CD4-positive, alpha-beta T cell treated with Interferon alpha-2 for 1 hour (primary cell): ENCODE results near the gene SGO2.
"Not testable (repeated sequence)": the region's sequence is repeated elsewhere in the genome, so short reads cannot be mapped to it uniquely, and the experiment has no call there.

Experiments
- DNase-seq, 2 donors: peaks; one replicate each; pipeline ENCODE4 v3.0.0-alpha.2; 2020 to 2022

Gene SGO2

GRCh38 chr2:200599206-200599605 is 73.2 kb downstream of the SGO2 start:
- DNase-seq: no peak

DNA sequence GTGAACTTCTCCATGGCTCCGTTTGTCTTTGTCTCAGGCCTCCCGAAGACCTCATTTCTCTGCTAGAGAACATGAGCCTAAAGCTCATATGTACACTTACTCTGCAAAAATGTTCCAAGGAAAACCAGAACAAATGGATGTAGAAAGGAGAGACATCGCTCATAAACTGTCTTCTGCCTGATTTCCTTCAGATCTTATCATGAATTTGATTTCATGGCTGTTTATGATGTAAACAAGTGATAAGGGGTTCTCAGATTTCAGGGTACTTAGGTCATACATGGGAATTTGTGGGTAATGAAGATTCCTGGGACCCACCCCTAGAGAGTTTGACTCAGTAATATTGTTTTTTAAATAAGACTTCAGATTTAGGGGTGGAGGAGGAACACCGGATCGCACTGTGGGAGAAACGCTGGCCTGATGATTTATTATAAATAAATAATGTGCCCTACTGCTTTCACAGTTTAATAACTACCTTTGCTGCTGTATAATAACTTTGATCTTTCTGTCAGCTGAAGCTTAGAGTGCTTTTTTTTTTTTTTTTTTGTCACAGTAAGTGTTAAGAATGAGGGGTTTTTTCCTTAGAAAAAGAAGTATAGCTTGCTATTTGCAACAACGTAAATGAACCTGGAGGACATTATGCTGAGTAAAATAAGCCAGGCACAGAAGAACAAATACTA is 74.7 kb downstream of the SGO2 start:
- no peak for DNase-seq

DNA sequence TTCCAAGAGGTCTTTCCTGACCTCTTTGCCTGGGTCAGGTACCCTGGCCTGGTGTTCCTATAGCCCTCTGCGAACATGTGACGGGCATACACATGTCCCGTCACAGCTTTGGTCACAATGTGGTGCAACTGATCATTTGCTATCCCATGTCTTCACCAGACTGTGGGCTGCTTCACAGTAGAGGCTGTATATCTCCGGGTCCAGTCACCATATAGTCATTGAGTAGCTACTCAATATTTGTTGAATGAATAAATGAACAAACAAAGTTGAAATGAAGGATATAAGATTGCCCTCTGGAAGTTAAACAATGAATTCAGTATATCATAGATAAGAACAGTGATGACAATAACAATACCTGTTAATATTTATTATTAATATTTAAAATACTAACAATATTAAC is 76.6 kb downstream of the SGO2 start:
- no peak for DNase-seq

- DNase-seq: no peak
Measured at GRCh38 chr2:200603972-200604371, 78.0 kb downstream of the SGO2 start.

DNA sequence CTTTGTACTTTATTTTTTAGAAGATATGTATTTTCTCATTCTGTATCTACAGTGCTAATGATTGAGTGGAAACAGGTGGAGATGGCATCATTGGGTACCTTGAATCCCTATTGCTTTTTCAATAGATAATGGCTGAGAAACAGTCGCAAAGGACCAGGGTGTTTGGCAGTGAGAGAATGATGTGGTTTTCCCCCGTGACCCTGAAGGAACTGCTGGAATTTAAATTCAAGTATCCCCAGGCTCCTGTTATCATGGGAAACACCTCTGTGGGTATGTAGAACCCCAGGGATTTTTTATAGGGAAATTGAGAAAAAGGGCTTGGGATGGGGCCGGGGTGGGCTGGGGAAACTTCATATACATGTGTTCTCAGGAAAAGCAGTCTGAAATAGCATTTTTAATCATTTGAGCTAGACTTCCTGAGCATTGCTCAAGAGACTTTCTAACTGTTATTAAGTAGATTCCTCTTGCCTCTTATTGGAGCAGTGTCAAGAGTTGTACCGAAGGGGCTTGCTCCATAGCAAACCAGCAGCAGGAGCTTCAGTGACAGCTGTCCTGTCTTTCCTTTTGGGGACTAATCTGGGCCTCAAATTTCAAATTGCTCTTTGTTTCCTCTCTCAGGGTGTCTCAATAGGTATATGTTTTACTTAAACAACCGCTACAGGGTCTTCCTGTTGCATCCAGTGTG is 78.7 kb downstream of the SGO2 start:
- no peak for DNase-seq

GRCh38 chr2:200608341-200609027 is 82.5 kb downstream of the SGO2 start:
- DNase-seq: no peak

GRCh38 chr2:200609028-200609614 is 83.1 kb downstream of the SGO2 start:
- DNase-seq: no peak

DNA sequence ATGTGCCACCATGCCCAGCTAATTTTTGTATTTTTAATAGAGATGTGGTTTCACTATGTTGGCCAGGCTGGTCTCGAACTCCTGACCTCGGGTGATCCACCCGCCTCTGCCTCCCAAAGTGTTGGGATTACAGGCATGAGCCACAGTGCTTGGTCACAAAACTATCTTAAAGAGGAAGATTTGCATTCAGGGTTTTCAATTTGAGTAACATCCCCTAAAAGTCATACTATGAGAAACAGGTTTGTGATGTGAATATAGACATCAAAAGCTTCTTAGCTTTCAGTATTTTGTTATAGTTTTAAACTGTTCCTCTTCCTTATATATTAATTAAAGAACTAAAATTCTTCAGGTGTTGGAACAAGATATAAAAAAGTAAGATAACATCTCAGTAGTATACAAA is 84.2 kb downstream of the SGO2 start:
- DNase-seq: not testable (repeated sequence)

DNA sequence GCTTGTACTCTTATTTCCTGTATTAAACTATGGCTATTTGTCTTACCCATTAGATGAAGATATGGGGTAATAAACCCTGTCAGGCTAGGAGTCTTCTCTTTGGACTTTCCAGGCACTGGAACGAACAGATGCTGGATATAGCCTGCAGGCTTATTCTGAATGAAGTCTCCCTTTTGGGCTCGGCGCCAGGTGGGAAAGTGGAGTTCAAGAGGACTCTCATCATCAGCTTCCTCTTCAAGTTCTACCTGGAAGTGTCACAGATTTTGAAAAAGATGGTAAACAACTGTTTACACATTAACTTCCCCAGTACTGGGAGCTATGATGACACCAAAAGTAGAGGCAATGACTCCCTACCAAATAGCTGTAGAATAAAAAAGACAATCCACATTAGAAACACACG is 87.7 kb downstream of the SGO2 start:
- no peak for DNase-seq

DNA sequence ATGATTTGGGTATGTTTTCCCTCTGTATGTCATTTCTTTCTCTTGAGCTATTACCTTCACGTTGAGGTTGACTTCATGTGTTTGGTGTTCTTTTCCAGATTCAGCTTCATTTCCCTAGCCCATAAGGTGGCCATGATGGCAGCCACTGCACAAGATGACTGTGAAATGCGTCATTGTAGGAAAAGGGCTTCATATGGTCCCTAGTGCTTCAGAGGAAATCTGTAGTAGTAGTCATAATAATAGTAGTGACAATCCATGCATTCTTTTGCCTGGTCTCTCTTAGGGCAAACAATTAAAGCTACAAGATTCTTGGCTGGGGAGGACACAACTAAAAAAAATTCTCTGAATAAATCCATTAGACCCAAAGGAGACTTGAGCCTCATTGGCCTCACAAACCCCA is 88.2 kb downstream of the SGO2 start:
- no peak for DNase-seq

DNA sequence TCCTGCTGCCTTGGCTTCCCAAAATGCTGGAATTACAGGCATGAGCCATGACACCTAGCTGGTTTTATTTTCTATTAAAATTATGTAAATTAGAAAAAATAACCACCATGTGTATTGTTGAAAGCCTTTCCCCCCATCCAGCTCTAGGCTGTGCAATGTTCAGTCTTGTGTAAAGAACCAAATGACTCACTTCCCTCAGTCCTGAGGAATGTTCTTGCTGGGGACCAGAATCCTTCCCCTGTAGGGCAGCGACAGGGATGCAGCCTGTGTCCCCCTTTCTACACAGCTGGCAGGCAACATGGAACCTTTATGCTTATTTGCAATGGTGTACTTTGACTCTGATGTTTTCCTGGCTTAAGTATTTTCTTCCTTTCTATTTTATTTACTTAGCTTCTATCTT is 89.2 kb downstream of the SGO2 start:
- no peak for DNase-seq

GRCh38 chr2:200616193-200616592 is 90.2 kb downstream of the SGO2 start:
- DNase-seq: no peak

GRCh38 chr2:200616656-200617055 is 90.6 kb downstream of the SGO2 start:
- no peak for DNase-seq

GRCh38 chr2:200617156-200618053 is 91.4 kb downstream of the SGO2 start:
- no peak for DNase-seq

GRCh38 chr2:200618054-200618419 is 92.0 kb downstream of the SGO2 start:
- DNase-seq: no peak

- no peak for DNase-seq
Measured at GRCh38 chr2:200618590-200619021, 92.6 kb downstream of the SGO2 start.

GRCh38 chr2:200619279-200619678 is 93.3 kb downstream of the SGO2 start:
- no peak for DNase-seq

GRCh38 chr2:200620606-200621390 is 94.8 kb downstream of the SGO2 start:
- no peak for DNase-seq

DNA sequence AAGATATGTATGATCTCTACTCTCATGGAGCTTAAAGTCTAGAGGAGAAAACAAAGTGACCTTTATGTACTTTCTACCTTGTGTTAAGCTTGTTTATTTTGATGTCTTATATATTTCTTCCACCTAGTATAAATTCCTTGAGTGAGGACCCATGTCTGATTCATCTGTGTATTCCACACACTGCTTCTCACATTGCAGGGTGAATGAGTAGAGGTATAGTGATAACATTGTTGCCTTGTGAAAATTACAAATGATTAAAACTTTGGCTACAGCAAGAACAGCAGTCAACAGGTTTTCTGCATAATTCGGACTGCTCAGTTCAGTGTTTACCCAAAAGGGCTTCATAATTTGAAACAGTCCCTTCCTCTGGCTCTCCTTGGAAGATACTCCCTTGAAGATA is 96.1 kb downstream of the SGO2 start:
- no peak for DNase-seq

DNA sequence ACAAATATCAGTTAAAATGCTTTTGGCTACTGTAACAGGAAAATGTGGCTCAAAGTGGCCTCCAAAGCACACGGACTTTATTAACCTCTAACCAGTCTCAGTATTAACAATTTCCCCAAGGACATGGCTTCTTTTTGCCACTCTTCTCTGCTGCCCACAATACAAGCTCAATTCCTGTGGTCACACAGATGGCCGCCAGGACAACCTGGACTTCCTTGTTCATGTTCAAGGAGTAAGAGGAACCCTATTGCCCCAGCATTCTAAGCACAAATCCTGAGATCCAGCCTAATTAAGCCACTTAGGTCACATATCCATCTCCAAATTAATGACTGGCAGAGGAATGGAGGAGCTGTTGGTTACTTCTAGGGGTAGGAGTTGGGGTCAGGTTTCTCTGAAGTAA is 98.0 kb downstream of the SGO2 start:
- DNase-seq: no peak

- DNase-seq: no peak
Measured at GRCh38 chr2:200624658-200625057, 98.7 kb downstream of the SGO2 start.

GRCh38 chr2:200625282-200625681 is 99.3 kb downstream of the SGO2 start:
- no peak for DNase-seq
